ENCODE results near the gene UQCR11. TPM values are rescaled to one million over a fixed set of nuclear protein-coding genes. Genes with fewer than 3 reads are reported as not detected.

UQCR11 gene
- total and polyA plus RNA-seq, 2 experiments from 2014 or later: 56.6 to 684 TPM

- Histone ChIP-seq H3K9me2 (replicated peaks; ENCODE audit: insufficient read depth) (no peaks in the 10 kb centered on the region), H3K79me2 (peaks cover 39% of the 10 kb centered on the region), H4K20me1 (ENCODE audit: insufficient read depth, poor library complexity, severe bottlenecking) (peaks cover 48% of the 10 kb centered on the region), H3K4me2 (no peak overlapping the region), H3K4me3 (no peak overlapping the region), H2AFZ (no peak overlapping the region), H3K4me1 (ENCODE audit: insufficient read depth) (no peaks in the 10 kb centered on the region), H3K27me3 (no peaks in the 10 kb centered on the region), H3K9me3 (ENCODE audit: low read depth) (no peaks in the 10 kb centered on the region), H3K36me3 (replicated peaks; ENCODE audit: insufficient read depth, low read depth) (no peaks in the 10 kb centered on the region), H3K27ac (no peak overlapping the region)
- TF ChIP-seq, protein P1, sequence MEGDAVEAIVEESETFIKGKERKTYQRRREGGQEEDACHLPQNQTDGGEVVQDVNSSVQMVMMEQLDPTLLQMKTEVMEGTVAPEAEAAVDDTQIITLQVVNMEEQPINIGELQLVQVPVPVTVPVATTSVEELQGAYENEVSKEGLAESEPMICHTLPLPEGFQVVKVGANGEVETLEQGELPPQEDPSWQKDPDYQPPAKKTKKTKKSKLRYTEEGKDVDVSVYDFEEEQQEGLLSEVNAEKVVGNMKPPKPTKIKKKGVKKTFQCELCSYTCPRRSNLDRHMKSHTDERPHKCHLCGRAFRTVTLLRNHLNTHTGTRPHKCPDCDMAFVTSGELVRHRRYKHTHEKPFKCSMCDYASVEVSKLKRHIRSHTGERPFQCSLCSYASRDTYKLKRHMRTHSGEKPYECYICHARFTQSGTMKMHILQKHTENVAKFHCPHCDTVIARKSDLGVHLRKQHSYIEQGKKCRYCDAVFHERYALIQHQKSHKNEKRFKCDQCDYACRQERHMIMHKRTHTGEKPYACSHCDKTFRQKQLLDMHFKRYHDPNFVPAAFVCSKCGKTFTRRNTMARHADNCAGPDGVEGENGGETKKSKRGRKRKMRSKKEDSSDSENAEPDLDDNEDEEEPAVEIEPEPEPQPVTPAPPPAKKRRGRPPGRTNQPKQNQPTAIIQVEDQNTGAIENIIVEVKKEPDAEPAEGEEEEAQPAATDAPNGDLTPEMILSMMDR (IDR thresholded peaks at IDR 0.05; ENCODE audit: poor library complexity): no peak
- TF ChIP-seq EZH2phosphoT487 (IDR thresholded peaks at IDR 0.05; ENCODE audit: low read depth, severe bottlenecking, unreplicated experiment) (no peak), EZH2 (IDR thresholded peaks at IDR 0.05; ENCODE audit: borderline replicate concordance) (no peak)
- WGBS (ENCODE audit: low lambda C conversion rate, missing lambda C conversion rate): 98% methylated on average over 75 of the region's 121 CpGs
- peak; percentile 4 for DNase-seq (ENCODE audit: low spot score)
These were observed 49.5 kb downstream of the UQCR11 start for GRCh38 chr19:1555487-1556389.

- Histone ChIP-seq H3K9me2 (replicated peaks; ENCODE audit: insufficient read depth) (no peaks in the 10 kb centered on the region), H3K4me3 (no peak overlapping the region), H4K20me1 (ENCODE audit: insufficient read depth, poor library complexity, severe bottlenecking) (peaks cover 41% of the 10 kb centered on the region), H3K27ac (no peak overlapping the region), H3K79me2 (peaks cover 32% of the 10 kb centered on the region), H3K4me1 (ENCODE audit: insufficient read depth) (no peaks in the 10 kb centered on the region), H2AFZ (no peak overlapping the region), H3K9me3 (ENCODE audit: low read depth) (no peaks in the 10 kb centered on the region), H3K36me3 (replicated peaks; ENCODE audit: insufficient read depth, low read depth) (no peaks in the 10 kb centered on the region), H3K4me2 (no peak overlapping the region), H3K27me3 (no peaks in the 10 kb centered on the region)
- DNase-seq (ENCODE audit: low spot score): no peak
- 96% methylated on average over 20 of the region's 24 CpGs for WGBS (ENCODE audit: low lambda C conversion rate, missing lambda C conversion rate)
- TF ChIP-seq EZH2phosphoT487 (IDR thresholded peaks at IDR 0.05; ENCODE audit: low read depth, severe bottlenecking, unreplicated experiment) (no peak), EZH2 (IDR thresholded peaks at IDR 0.05; ENCODE audit: borderline replicate concordance) (no peak)
- TF ChIP-seq, protein P1 (IDR thresholded peaks at IDR 0.05; ENCODE audit: poor library complexity): no peak
These were observed 50.3 kb downstream of the UQCR11 start for GRCh38 chr19:1554968-1555367.

- Histone ChIP-seq H3K4me1 (ENCODE audit: insufficient read depth) (no peaks in the 10 kb centered on the region), H4K20me1 (ENCODE audit: insufficient read depth, poor library complexity, severe bottlenecking) (peaks cover 25% of the 10 kb centered on the region), H3K36me3 (replicated peaks; ENCODE audit: insufficient read depth, low read depth) (no peaks in the 10 kb centered on the region), H3K9me3 (ENCODE audit: low read depth) (no peaks in the 10 kb centered on the region), H3K4me3 (no peak overlapping the region), H3K4me2 (no peak overlapping the region), H3K27me3 (no peaks in the 10 kb centered on the region), H3K27ac (no peak overlapping the region), H3K79me2 (peaks cover 16% of the 10 kb centered on the region), H3K9me2 (replicated peaks; ENCODE audit: insufficient read depth) (no peaks in the 10 kb centered on the region), H2AFZ (no peak overlapping the region)
- DNase-seq (ENCODE audit: low spot score): no peak
- 91% methylated on average over 10 of the region's 10 CpGs for WGBS (ENCODE audit: low lambda C conversion rate, missing lambda C conversion rate)
- TF ChIP-seq, protein P1 (IDR thresholded peaks at IDR 0.05; ENCODE audit: poor library complexity): no peak
- no peak for TF ChIP-seq EZH2phosphoT487 (IDR thresholded peaks at IDR 0.05; ENCODE audit: low read depth, severe bottlenecking, unreplicated experiment)
- TF ChIP-seq EZH2 (IDR thresholded peaks at IDR 0.05; ENCODE audit: borderline replicate concordance): no peak
These were observed 51.8 kb downstream of the UQCR11 start for GRCh38 chr19:1553415-1553814.

All from hepatocyte (in vitro differentiated cells).